ENCODE measurements around the gene TIGD7.

TIGD7 gene

GRCh38 chr16:3262517-3262916 is 42.7 kb downstream of the TIGD7 start:
- TF ChIP-seq, protein P1, sequence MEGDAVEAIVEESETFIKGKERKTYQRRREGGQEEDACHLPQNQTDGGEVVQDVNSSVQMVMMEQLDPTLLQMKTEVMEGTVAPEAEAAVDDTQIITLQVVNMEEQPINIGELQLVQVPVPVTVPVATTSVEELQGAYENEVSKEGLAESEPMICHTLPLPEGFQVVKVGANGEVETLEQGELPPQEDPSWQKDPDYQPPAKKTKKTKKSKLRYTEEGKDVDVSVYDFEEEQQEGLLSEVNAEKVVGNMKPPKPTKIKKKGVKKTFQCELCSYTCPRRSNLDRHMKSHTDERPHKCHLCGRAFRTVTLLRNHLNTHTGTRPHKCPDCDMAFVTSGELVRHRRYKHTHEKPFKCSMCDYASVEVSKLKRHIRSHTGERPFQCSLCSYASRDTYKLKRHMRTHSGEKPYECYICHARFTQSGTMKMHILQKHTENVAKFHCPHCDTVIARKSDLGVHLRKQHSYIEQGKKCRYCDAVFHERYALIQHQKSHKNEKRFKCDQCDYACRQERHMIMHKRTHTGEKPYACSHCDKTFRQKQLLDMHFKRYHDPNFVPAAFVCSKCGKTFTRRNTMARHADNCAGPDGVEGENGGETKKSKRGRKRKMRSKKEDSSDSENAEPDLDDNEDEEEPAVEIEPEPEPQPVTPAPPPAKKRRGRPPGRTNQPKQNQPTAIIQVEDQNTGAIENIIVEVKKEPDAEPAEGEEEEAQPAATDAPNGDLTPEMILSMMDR (IDR thresholded peaks at IDR 0.05), result no peak

DNA sequence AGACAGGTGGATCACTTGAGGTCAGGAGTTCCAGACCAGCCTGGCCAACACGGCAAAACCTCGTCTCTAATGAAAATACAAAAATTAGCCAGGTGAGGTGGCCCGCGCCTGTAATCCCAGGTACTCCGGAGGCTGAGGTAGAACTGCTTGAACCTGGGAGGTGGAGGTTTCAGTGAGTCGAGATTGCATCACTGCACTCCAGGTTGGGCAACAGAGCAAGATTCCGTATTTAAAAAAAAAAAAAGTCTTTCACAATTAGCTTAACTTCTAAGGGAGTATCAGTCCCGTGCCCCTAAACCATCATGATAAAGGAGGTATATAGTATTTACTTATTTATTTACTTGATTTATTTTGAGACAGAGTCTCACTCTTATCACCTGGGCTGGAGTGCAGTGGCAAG is 45.4 kb downstream of the TIGD7 start:
- TF ChIP-seq, protein P1 (IDR thresholded peaks at IDR 0.05), result no peak

GRCh38 chr16:3256866-3257465 is 48.3 kb downstream of the TIGD7 start:
- TF ChIP-seq, protein P1 (IDR thresholded peaks at IDR 0.05), result no peak

GRCh38 chr16:3256146-3256865 is 48.9 kb downstream of the TIGD7 start, which contains the start of gene MEFV:
Gene MEFV, minus strand, starts transcription at chr16:3256633. Its CDS starts 46 bp downstream, at chr16:3256587.
- TF ChIP-seq, protein P1 (IDR thresholded peaks at IDR 0.05), result no peak

DNA sequence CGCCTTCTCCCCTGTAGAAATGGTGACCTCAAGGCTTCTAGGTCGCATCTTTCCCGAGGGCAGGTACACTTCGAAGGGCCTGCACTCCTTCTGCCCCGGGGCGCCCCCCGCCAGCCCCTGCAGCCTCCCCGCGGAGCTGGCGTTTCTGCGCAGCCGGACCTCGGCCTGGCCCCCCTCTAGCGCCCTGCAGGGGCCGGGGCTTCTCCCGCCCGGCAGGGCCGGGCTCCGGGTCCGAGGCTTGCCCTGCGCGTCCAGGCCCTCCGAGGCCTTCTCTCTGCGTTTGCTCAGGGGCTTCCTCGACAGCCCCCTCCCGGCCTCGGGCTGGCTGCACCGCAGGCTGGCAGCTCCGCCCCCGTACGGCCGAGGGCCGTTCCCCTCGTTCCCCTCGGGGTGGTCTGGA is 50.9 kb downstream of the TIGD7 start:
- TF ChIP-seq, protein P1 (IDR thresholded peaks at IDR 0.05), result no peak

- TF ChIP-seq, protein P1 (IDR thresholded peaks at IDR 0.05), result no peak
Measured at GRCh38 chr16:3252967-3253366, 52.3 kb downstream of the TIGD7 start.

- TF ChIP-seq, protein P1 (IDR thresholded peaks at IDR 0.05), result no peak
Measured at GRCh38 chr16:3249451-3249850, 55.8 kb downstream of the TIGD7 start.

All from LNCAP (cell line).